ENCODE data around the gene SLC25A23. TPM values are rescaled to one million over a fixed set of nuclear protein-coding genes. Genes with fewer than 3 reads are reported as not detected.

Gene SLC25A23
- total and polyA plus RNA-seq, 12 donors, result 53.4 to 126 (median 94.6) TPM

GRCh38 chr19:6498294-6499036, 38.9 kb upstream of the SLC25A23 start:
- Histone ChIP-seq H3K4me3 (no peak overlapping the region), H3K9me3 (no peaks in the 10 kb centered on the region), H3K27ac (no peak overlapping the region), H3K27me3 (peaks cover 19 to 53% (median 44%) of the 10 kb centered on the region in 7 donors), H3K4me1 (peaks cover 0 to 15% (median 12%) of the 10 kb centered on the region in 9 donors), H3K36me3 (no peaks in the 10 kb centered on the region)
- TF ChIP-seq CTCF (IDR thresholded peaks at IDR 0.05), result no peak
- DNase-seq (no peak), ATAC-seq (no peak)
- intact Hi-C loops (cut with DNase I), result no loop called here
- WGBS, 2 donors, result 72 to 76% methylated on average over 7 of the region's 7 CpGs

- no peak for DNase-seq
Observed at GRCh38 chr19:6495947-6496346, 36.4 kb upstream of the SLC25A23 start.

GRCh38 chr19:6494438-6495036, 34.9 kb upstream of the SLC25A23 start:
- DNase-seq (no peak), ATAC-seq (no peak)
- Histone ChIP-seq H3K9me3 (peaks cover 0 to 16% (median 4%) of the 10 kb centered on the region in 11 donors), H3K4me1 (no peaks in the 10 kb centered on the region), H3K27me3 (peaks cover 0 to 17% (median 6%) of the 10 kb centered on the region in 7 donors), H3K27ac (no peak overlapping the region), H3K4me3 (no peak overlapping the region), H3K36me3 (no peaks in the 10 kb centered on the region)
- intact Hi-C loops (cut with DNase I), result no loop called here
- TF ChIP-seq CTCF (IDR thresholded peaks at IDR 0.05), result no peak
- WGBS, 2 donors, result 76 to 79% methylated on average over 8 of the region's 8 CpGs

More at GRCh38 chr19:6495947-6496346, 36.4 kb upstream of the SLC25A23 start:
- H3K27ac ChIP-seq, result no peak overlapping the region
- peaks cover 0 to 31% (median 19%) of the 10 kb centered on the region in 7 donors for H3K27me3 ChIP-seq
- no peaks in the 10 kb centered on the region for H3K36me3 ChIP-seq
- TF ChIP-seq CTCF (IDR thresholded peaks at IDR 0.05), result no peak
- H3K9me3 ChIP-seq, result peaks cover 0 to 16% (median 4%) of the 10 kb centered on the region in 11 donors
- H3K4me3 ChIP-seq, result no peak overlapping the region
- ATAC-seq, result no peak
- 94 to 97% methylated on average over 19 of the region's 19 CpGs for WGBS, 2 donors
- no peaks in the 10 kb centered on the region for H3K4me1 ChIP-seq
- intact Hi-C loops (cut with DNase I), result no loop called here

- TF ChIP-seq CTCF (IDR thresholded peaks at IDR 0.05), result no peak
- ATAC-seq (no peak), DNase-seq (no peak)
- no peaks in the 10 kb centered on the region for H3K4me1 ChIP-seq
- H3K27ac ChIP-seq, result no peak overlapping the region
- H3K27me3 ChIP-seq, result peaks cover 0 to 13% (median 3%) of the 10 kb centered on the region in 7 donors
- WGBS, 2 donors, result 79 to 81% methylated on average over 4 of the region's 4 CpGs
- no peak overlapping the region for H3K4me3 ChIP-seq
- peaks cover 0 to 16% (median 4%) of the 10 kb centered on the region in 11 donors for H3K9me3 ChIP-seq
- no peaks in the 10 kb centered on the region for H3K36me3 ChIP-seq
- intact Hi-C loops (cut with DNase I), result no loop called here
Observed at GRCh38 chr19:6491802-6492592, 32.4 kb upstream of the SLC25A23 start.

Data from heart right ventricle (tissue), 16 donors.